ENCODE results near the gene PPP2R5C.
A peak's percentile ranks its signal among the peaks of the same experiment; 100 is the strongest.

Gene PPP2R5C

GRCh38 chr14:101927859-101928258 is 166.3 kb downstream of the PPP2R5C start:
- DNase-seq: peak; percentile 4

GRCh38 chr14:101928415-101928841 is 166.9 kb downstream of the PPP2R5C start:
- DNase-seq: no peak

DNA sequence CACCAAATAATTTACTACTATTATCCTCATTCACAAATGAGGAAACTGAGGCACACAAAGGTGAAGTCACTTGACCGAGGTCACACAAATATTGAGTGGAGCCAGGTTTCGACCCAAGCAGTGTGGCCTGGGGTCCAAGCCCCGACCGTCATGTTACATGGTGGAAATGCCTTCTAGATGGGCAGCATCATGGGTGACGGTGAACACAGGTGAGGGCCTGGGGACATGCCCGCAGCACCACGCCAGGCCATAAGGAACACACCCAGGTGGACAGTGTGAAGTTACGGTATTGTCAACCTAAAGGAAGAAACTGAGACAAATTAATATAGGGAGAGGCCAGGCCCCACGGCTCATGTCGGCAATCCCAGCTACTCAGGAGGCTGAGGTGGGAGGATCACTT is 167.6 kb downstream of the PPP2R5C start:
- DNase-seq: no peak

- no peak for DNase-seq
Observed at GRCh38 chr14:101929946-101930345, 168.4 kb downstream of the PPP2R5C start.

- no peak for DNase-seq
Observed at GRCh38 chr14:101932673-101933072, 171.2 kb downstream of the PPP2R5C start.

DNA sequence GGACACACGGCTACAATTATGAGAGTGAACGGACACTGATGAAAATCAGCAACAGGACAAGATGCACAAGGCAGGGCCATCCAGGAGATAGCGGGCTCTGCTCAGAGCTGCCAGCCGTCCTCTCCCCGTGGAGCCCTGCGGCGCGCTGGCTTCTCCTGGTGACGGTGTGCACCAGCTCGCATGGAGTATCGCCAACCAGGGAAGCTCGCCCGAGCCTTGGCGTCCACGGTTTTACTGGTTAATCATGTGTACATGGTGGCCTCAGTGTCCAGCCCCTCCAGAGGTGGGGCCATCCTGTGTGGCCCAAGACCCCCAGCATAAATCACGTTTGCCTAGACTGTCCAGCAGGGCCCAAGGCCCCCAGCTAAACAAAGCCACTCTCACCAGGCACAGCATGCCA is 171.7 kb downstream of the PPP2R5C start:
- DNase-seq: no peak

DNA sequence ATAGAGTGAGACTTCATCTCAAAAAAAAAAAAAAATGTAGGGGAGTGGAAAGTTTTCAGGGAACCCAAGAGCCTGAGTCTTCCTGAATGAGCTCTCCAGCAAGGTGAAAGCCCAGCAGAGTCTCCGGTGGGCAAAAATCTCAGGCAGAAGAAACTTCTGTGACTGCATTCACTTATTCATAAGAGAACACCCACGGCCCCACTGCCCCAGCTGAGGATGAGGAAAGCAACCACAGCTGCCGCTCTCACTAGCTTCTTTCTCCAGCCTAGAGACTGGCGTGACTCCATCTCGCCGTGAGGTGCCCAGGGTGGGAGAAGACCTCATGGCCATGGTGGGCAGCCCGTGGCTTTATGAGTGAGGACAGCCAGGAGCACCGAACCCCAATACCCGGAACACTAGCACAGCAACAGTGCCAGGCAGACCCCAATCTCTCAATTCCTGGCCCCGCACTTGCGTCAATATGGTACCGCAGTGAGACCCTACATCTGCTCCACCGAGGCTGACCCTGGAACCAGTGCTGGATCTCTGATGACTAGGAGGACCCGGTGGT is 173.2 kb downstream of the PPP2R5C start:
- DNase-seq: no peak

DNA sequence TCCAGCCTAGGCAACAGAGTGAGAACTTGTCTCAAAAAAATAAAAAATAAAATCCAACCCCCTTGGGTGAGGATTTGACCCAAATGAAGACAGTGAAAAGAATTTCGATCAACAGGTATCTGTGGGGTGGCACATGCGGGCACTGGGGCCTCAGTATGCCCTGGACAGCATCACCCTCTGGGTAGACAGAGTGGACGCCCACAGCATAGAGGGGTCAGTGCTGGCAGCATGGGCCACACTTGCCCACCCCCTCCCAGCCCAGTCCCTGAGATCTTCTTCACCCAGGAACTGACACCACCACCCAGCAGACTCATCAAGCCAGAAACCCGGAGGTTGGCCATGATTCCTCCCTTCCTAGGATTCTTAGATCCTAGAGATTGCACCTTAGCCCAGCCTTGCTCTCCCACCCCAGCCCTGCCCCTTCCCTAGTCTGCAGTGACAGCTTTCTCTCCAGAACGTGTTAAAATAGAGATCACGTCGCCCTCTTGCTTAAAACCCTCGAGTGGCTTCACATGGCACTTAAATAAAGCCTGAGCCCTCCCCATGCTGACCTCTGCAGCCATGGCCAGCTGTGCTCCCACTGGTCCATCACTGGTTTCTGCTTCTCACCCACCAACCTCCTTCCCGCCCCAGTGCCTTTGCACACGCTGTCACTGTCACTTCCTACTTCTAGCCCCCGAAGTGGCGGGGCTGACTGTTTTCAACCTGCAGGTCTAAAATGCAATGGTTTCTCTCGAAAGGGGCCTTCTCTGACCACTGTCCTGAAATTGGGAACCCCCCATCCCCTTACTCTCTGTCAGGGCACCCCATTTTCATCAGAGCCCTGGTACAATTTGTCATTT is 176.6 kb downstream of the PPP2R5C start:
- DNase-seq: no peak

DNA sequence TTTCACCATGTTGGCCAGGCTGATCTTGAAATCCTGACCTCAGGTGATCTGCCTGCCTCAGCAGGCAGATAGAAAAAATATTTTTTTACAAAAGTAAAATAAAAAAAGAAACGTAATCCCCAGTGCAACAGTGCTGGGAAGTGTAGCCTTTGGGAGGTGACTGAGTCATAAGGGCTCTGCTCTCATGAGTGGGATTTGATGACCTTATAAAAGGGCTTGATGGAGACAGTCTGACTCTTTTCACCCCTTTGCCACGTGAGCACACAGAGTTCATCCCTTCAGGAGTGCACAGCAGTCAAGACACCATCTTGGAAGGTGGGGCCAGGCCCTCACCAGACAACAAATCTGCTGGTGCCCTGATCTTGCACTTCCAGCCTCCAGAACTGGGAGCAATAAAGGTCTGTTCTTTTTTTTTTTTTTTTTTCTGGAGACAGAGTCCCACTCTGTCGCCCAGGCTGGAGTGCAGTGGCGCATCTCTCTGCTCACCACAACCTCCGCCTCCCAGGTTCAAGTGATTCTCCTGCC is 178.2 kb downstream of the PPP2R5C start:
- no peak for DNase-seq

- DNase-seq: no peak
Observed at GRCh38 chr14:101944451-101944850, 182.9 kb downstream of the PPP2R5C start.

DNA sequence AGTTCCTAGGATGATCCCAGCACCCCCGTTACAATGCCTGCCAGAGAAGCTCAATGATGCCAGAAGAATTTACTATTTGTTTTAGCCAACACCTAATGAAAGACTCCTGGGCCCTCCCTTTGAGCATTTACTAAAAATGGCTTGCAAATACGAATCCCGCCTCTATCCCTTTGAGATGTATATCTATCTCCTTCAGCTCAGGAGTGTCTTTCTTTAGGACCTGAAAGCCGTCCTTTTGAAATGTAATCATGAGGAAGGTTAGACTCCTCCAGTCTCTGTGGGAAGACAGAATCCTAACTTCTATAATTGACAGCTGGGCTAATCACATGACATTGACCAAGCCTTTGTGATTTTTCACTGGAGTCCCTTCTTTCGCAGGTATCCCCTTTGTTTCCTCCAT is 183.7 kb downstream of the PPP2R5C start:
- no peak for DNase-seq

DNA sequence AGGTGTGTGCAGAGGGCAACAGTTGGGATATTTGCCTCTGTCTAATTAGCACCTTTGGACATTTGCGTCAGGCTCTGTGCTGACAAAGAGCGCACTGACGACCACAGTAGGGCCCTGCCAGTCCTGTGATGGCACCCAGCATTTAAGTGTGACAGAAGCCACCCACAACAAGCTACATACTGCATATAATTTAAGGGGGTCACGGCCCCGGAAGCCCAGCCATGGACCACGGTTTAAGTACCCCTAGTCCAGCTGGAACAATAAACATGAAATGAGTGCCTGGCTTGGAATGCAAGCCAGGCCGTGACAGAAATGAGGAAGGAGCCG is 186.0 kb downstream of the PPP2R5C start:
- peak; percentile 23 for DNase-seq

- peak; percentile 100 for DNase-seq
Observed at GRCh38 chr14:101947904-101948665, 186.6 kb downstream of the PPP2R5C start.

GRCh38 chr14:101948666-101949216 is 187.2 kb downstream of the PPP2R5C start:
- DNase-seq: no peak

DNA sequence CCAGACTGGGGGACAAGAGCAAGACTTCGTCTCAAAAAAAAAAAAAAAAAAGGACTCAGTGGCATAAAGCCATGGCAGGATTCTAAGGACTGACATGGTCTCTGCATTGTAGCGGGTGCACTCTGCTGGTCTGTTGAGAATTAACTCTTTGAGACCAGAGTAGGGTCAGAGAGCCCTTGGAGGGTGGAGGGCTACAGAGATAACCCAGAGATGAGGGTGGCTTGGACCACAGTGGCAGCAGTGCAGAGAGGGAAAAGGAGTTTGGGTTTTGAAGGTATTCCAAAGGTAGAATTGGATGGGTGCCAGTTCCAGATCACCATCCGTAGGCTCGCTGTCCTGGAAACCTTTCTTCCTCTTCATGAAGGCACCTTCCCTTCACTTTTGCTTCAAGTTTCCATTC is 188.6 kb downstream of the PPP2R5C start:
- DNase-seq: no peak

DNA sequence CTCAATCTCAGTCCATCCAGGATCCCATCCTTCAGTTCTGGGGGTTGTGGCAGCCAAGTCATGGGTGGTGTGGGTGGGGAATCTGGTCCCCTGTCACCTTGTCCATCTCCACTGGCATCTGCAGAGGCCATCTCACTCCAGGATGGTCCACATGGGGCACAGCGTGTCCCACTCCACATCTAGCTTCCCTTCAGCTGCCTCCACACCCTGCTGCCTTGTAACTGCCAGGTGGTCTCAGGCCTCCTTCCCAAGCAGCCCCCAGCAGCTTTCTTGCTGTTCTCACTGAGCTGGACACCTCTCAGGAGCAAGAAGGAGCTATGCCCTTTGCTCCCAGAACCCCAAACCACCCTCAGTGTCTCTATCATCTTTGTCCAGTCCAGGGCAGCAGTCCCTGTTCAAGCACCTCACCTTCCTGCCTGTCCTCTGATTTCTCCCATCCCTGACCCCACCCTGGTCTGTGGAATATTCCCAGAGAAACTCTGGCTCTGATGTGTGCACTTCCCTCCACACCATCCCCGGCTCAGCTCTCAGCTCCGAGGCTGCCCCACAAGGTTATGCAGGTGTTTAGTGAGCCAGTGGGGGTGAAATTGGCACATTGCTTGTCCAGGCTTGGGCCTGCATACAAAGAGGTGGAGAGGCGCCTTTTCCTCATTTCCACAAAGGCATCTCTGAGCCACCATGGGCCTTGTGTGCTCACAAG is 189.2 kb downstream of the PPP2R5C start:
- DNase-seq: no peak

- no peak for DNase-seq
Observed at GRCh38 chr14:101953151-101953550, 191.6 kb downstream of the PPP2R5C start.

DNA sequence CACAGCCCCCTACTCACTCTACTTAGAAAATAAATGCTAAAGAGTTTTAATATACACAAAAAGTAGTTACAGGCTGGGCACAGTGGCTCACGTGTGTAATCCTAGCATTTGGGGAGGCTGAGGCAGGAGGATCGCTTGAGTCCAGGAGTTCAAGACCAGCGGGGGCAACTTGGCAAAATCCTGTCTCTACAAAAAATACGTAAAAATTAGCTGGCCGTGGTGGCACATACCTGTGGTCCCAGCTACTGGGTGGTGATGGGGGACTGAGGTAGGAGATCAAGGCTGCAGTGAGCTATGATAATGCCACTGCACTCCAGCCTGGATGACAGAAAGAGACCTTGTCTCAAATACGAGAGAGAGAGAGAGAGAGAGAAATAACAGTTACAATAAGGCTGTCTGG is 193.0 kb downstream of the PPP2R5C start:
- DNase-seq: no peak

GRCh38 chr14:101955695-101956161 is 194.2 kb downstream of the PPP2R5C start:
- no peak for DNase-seq

DNA sequence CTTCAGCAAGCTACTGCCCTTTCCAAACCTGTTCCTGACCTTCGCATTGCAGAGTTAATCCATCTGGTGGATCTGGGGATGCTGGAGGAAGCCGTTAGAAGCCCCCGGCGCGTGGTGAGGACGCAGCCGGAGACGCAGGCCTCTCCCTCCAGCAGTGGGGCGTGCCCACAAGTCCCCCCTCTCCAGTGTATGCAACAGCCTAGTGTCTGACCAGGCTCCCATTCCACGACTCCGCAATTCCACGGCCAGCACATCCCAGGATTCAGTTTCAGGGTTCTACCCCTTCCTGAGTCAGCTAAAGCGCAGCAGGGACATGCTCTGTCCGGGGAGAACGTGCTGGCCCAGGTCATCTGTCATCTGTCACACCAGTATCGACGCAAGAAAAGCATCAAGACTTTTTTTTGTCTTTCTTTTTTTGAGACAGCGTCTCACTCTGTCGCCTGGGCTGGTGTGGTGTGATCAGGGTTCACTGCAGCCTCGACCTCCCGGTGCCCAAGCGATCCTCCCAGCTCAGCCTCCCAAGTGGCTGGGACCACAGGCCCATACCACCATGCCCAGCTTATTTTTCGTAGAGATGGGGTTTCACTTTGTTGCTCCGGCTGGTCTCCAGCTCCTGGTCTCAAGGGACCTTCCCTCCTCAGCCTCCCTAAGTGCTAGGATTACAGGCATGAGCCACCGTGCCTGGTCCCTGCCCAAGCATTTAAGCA is 194.8 kb downstream of the PPP2R5C start:
- DNase-seq: no peak

DNA sequence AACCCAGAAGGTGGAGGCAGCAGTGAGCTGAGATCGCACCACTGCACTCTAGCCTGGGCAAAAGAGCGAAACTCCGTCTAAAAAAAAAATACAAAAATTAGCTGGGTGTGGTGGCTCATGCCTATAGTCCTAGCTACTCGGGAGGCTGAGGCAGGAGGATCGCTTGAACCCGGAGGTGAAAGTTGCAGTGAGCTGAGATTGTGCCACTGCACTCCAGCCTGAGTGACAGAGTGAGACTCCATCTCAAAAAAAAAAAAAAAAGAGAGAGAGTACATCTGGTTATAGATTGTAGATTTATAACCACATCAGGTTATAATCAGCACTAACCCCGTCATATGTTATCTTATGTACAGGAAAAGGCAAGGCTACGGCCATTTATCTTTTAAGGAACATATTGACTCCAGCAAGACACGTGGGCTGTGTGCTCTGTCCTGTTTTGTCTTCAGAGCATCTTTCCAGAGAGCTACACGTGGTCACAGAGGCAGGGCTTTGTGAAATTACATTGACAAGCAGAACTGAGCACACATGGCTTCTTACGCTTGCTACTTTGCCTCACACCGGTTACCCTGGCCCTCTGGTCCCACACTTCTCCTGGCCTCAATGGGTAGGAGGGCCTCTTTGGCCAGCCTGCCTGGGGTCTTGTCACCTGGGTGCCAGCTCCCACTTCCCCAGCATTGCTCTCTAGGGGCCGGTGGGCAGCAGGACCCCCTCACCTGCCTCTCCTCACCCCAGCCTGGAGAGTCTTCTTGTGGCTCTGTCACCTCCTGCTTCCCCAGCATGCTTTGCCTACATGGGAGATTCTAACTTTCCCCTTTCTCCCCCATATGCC is 196.1 kb downstream of the PPP2R5C start:
- no peak for DNase-seq
